Ecto neural progenitor cell (in vitro differentiated cells): ENCODE results near the gene KLHL8.
"Not testable (repeated sequence)": the region's sequence is repeated elsewhere in the genome, so short reads cannot be mapped to it uniquely, and the experiment has no call there.

Experiments used
- DNase-seq: peaks from one replicate; pipeline ENCODE4 v3.0.0-alpha.2; 2018; ENCODE audit warnings: low spot score

Gene KLHL8

GRCh38 chr4:87227751-87228151, 7.3 kb upstream of the KLHL8 start:
- no peak for DNase-seq

GRCh38 chr4:87225936-87226335, 5.5 kb upstream of the KLHL8 start:
- DNase-seq = no peak

- DNase-seq = no peak
These were observed 3.9 kb upstream of the KLHL8 start for GRCh38 chr4:87224141-87224923.

DNA sequence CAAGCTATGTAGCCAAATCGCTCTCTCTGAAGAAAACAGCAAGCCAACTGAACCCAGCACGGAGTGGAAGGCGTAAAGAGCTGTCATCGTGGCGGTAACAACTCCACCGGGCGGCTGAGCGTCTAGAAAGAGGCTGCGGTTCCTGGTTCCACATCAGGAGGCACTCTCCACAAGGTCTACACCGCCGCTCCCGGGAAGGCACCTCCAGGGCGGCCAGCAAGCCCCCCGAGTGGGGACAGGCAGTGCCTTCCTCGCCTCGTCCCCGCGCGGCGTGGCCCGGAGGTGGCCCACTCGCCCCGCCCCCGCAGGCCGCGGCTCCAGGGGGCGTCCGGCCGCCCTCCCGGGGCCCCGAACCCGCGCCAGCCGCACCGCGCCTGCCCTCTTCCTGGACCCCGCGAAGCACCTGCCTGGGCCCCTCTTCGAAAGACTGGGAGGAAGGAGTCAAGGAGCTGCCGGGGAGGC, 755 bp downstream of the KLHL8 start:
- peak; percentile 69 for DNase-seq

DNA sequence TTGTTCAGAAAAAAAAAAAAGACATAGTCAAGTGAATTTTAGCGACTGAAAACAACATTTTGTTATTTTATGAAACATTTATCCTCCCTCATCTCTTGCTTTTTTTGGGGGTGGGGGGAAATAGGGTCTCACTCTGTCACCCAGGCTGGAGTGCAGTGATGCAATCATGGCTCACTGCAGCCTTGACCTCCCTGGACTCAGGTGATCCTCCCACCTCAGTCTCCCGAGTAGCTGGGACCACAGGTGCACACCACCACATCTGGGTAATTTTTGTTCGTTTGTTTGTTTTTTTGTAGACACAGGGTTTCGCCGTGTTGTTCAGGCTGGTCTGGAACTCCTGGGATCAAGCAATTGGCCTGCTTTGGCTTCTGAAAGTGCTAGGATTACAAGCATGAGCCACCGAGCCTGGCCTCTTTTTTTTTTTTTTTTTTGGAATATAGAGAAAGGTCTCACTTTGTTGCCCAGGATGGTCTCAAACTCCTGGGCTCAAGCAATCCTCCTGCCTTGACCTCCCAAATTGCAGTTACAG, 3.1 kb downstream of the KLHL8 start:
- not testable (repeated sequence) for DNase-seq

DNA sequence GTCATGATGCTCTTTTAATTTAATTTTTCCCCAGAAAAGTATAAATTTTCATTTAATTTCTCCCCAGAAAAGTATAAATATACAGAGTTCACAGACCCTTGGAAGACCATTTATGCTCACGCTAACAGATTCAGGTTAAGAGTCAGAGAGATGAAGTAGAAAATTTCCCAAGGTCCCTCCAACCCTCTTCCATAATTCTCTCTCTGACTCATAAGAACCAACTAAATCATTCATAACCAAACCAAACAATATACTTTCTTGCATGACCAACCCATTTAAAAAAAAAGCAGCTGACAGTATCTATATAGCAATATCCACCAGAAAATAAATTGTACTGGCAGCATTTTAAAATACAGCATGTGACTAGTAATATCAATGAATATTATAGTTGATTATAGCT, 3.9 kb downstream of the KLHL8 start:
- DNase-seq = no peak

- DNase-seq = no peak
These were observed 6.9 kb downstream of the KLHL8 start for GRCh38 chr4:87213421-87214075.

DNA sequence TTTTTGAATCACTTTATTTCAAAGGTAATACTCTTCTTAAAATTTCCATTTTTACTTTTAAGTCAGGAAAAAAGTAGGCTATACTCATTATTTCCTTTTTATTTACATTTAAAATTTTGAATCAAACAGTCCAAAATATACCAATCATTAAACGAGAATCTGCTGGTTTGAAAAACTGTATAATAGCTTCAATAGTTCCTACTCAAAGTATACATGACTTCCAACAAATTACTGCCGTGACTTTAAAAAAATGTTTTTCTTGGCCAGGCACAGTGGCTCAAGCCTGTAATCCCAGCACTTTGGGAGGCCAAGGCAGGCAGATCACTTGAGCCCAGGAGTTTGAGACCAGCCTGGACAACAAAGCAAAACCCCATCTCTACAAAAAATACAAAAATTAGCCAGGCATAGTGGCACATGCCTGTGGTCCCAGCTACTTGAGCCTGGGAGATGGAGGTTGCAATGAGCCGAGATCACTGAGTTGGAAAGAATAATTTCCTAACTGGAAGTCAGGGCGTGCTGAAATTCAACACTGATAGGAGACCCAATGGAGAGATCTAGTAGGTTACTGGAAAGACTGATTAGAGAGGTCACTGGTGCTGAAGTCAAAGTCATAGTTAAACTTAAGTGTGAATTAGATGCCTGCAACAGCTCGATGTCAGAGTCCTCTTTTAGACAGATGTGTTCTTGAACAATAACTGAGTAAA, 9.0 kb downstream of the KLHL8 start:
- no peak for DNase-seq

GRCh38 chr4:87209696-87210095, 10.7 kb downstream of the KLHL8 start:
- no peak for DNase-seq

DNA sequence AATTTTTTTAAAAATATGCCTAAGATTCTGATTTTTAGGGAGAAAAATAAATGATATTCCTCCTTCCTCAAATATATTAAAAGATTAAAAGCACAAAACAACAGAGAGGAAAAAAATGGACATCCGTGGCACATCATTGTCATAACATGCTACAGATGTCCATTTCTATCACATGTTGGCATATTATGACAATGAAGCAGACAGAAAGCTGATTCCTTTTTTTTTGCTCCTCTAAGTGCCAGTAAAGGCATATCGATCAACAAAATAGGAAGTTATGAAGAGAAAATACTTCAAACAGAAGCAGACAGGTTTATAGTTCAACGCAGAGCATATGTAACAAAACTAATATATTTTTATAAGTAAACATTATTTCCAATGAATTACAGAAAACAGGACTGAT, 11.2 kb downstream of the KLHL8 start:
- DNase-seq = no peak

GRCh38 chr4:87204559-87204958, 15.9 kb downstream of the KLHL8 start:
- DNase-seq = no peak

DNA sequence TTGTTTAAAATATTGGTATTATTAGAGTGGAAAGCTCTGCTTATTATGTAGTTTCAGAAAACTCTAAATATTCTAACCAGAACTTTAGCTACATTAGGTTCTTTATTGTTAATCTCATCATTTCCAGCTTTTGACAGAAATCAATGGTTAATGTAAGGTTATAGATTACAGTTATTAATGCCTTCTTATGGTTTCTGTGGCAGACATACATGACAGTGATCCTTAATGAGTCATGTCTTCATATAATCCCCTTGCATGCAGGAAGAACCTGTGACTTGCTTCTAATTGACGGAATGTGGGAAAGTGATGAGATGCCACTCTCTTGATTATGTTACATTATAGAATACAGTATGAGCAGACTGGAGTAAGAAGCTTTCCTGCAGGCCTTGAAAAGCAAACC, 23.5 kb downstream of the KLHL8 start:
- DNase-seq = no peak

GRCh38 chr4:87196146-87196545, 24.3 kb downstream of the KLHL8 start:
- DNase-seq = no peak

- no peak for DNase-seq
These were observed 26.3 kb downstream of the KLHL8 start for GRCh38 chr4:87193958-87194675.

- no peak for DNase-seq
These were observed 28.1 kb downstream of the KLHL8 start for GRCh38 chr4:87192145-87192919.

GRCh38 chr4:87188932-87189331, 31.5 kb downstream of the KLHL8 start:
- DNase-seq = no peak

GRCh38 chr4:87188048-87188447, 32.4 kb downstream of the KLHL8 start:
- DNase-seq = no peak

- no peak for DNase-seq
These were observed 35.1 kb downstream of the KLHL8 start for GRCh38 chr4:87185146-87185870.

DNA sequence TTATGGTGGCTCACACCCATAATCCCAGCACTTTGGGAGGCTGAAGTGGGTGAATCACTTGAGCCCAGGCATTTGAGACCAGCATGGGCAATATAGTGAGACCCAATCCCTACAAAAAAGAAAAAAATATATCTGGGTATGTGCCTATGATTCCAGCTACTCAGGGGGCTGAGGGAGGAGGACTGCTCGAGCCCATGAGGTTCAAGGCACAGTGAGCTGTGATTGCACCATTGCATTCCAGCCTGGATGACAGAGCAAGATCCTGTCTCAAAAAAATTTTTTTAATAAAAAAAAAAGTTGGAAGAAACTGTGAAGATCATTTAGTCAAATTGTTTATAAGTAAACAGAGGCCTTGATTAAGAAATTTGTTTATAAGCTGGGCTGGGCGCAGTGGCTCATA, 39.7 kb downstream of the KLHL8 start:
- no peak for DNase-seq

DNA sequence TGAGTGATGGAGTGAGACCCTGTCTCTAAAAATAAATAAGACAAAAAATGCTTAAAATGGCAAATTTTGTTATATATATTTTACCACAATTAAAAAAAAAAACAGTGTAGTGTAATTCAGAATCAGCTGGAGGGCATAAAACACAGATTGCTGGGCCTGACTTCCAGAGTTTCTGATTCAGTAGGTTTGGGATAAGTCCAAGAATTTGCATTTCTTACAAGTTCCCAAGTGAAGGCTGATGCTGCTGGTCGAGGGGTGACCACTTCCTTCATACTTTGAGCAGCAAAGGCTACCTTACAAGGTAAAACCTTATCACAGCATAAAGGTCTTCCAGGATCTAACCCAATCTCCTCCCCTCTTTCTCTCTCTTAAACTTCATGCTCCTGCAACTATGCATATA, 40.7 kb downstream of the KLHL8 start:
- DNase-seq = no peak

- no peak for DNase-seq
These were observed 45.7 kb downstream of the KLHL8 start for GRCh38 chr4:87174672-87175071.
